Activated CD8-positive, alpha-beta T cell treated with anti-CD3 and anti-CD28 coated beads for 36 hours (primary cell): ENCODE results near the gene LRRC17. TPM values are rescaled to one million over a fixed set of nuclear protein-coding genes. Genes with fewer than 3 reads are reported as not detected.
"Not testable (repeated sequence)": the region's sequence is repeated elsewhere in the genome, so short reads cannot be mapped to it uniquely, and the experiment has no call there.

ENCODE experiments used
- ATAC-seq: fragments of 200-7000 bp; cut with Tn5 transposase; one replicate; pipeline ENCODE4 v1.10.0; 2021; ENCODE audit warnings: mild to moderate bottlenecking, moderate library complexity
- CTCF ChIA-PET: fragments of 350-600 bp; sonication (Branson Sonifier 250); formaldehyde crosslinking; loops from one replicate; lab custom pipeline; 2021; ENCODE audit warnings: antibody characterized with exemption; lab: Charles Lee
- POLR2A ChIA-PET: fragments of 350-600 bp; sonication (Branson Sonifier 250); formaldehyde crosslinking; loops from one replicate; lab custom pipeline; 2021; ENCODE audit warnings: antibody characterized with exemption; lab: Charles Lee
- DNase-seq: peaks from one replicate; pipeline ENCODE4 v3.0.0-alpha.2; 2020
- H3K27ac Mint-ChIP-seq: one replicate; pipeline ENCODE4 v1.8.0; 2021; ENCODE audit warnings: mild to moderate bottlenecking, mixed read lengths
- H3K27me3 Mint-ChIP-seq: one replicate; pipeline ENCODE4 v1.8.0; 2021; ENCODE audit warnings: mixed read lengths
- H3K36me3 Mint-ChIP-seq: one replicate; pipeline ENCODE4 v1.8.0; 2021; ENCODE audit warnings: low read depth, mixed read lengths
- H3K4me1 Mint-ChIP-seq: one replicate; pipeline ENCODE4 v1.8.0; 2021; ENCODE audit warnings: low read depth, mixed read lengths
- H3K4me3 Mint-ChIP-seq: one replicate; pipeline ENCODE4 v1.8.0; 2021; ENCODE audit warnings: mild to moderate bottlenecking, moderate library complexity, mixed read lengths
- H3K9me3 Mint-ChIP-seq: one replicate; pipeline ENCODE4 v1.8.0; 2021; ENCODE audit warnings: mixed read lengths
- CTCF ChIP-seq: fragments of 200-600 bp; IDR thresholded peaks from one replicate; pipeline ENCODE4 v1.8.0; 2022; ENCODE audit warnings: antibody characterized with exemption, mild to moderate bottlenecking
- intact Hi-C: fragments of 100-400 bp; cut with micrococcal nuclease; formaldehyde crosslinking; loops from one replicate; pipeline ENCODE4 v1.10.0; 2022
- total RNA-seq, 2 experiments: library from RNA; stranded (reverse); gene quantifications; one replicate each; pipeline ENCODE4 v1.2.3, GENCODE V29; 2021

The LRRC17 gene
- total RNA-seq, 2 experiments from 2014 or later, result not detected

DNA sequence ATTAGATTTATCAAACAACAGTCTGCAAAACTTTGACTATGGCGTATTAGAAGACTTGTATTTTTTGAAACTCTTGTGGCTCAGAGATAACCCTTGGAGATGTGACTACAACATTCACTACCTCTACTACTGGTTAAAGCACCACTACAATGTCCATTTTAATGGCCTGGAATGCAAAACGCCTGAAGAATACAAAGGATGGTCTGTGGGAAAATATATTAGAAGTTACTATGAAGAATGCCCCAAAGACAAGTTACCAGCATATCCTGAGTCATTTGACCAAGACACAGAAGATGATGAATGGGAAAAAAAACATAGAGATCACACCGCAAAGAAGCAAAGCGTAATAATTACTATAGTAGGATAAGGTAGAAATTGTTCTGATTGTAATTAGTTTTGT lies 31.4 kb downstream of the LRRC17 start:
- Mint-ChIP-seq H3K9me3 (no peaks in the 10 kb centered on the region), H3K27ac (no peak overlapping the region), H3K4me1 (no peaks in the 10 kb centered on the region), H3K36me3 (no peaks in the 10 kb centered on the region), H3K27me3 (no peaks in the 10 kb centered on the region), H3K4me3 (no peak overlapping the region)
- no peak for DNase-seq
- TF ChIP-seq CTCF, result no peak
- ChIA-PET CTCF (no interaction called here), POLR2A (no interaction called here)
- ATAC-seq, result no peak
- intact Hi-C loops, result no loop called here

GRCh38 chr7:102951839-102952238 lies 39.0 kb downstream of the LRRC17 start:
- CTCF ChIA-PET, result no interaction called here
- DNase-seq, result no peak
- TF ChIP-seq CTCF, result no peak
- peaks cover 28% of the 10 kb centered on the region for H3K9me3 Mint-ChIP-seq
- no peak for ATAC-seq
- intact Hi-C loops, result no loop called here
- no peak overlapping the region for H3K4me3 Mint-ChIP-seq
- H3K27me3 Mint-ChIP-seq, result no peaks in the 10 kb centered on the region
- POLR2A ChIA-PET, result no interaction called here
- H3K4me1 Mint-ChIP-seq, result no peaks in the 10 kb centered on the region
- no peak overlapping the region for H3K27ac Mint-ChIP-seq
- peaks cover 7% of the 10 kb centered on the region for H3K36me3 Mint-ChIP-seq

DNA sequence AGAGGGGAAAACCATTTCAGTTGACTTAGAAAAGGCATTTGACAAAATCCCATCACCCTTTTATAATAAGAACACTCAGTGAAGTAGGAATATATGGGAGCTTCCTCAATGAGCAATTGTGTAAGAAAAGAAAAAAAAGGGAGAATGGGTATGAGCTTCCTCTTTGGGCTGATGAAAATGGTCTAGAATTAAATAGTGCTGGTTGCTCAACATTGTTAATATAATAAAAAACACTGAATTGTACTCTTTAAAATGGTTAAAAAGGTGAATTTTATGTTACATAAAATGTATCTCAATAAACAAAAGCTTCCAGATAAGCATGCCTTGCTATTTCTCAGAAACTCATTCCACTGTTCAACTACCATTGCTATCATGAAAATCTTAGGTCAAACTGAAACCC lies 40.6 kb downstream of the LRRC17 start:
- DNase-seq (no peak), ATAC-seq (no peak)
- no peak for TF ChIP-seq CTCF
- Mint-ChIP-seq H3K4me1 (no peaks in the 10 kb centered on the region), H3K27ac (no peak overlapping the region), H3K36me3 (peaks cover 7% of the 10 kb centered on the region), H3K9me3 (peaks cover 28% of the 10 kb centered on the region), H3K27me3 (no peaks in the 10 kb centered on the region), H3K4me3 (no peak overlapping the region)
- intact Hi-C loops, result no loop called here
- ChIA-PET POLR2A (no interaction called here), CTCF (no interaction called here)

- DNase-seq, intact Hi-C loops, H3K4me3 Mint-ChIP-seq, H3K36me3 Mint-ChIP-seq, POLR2A ChIA-PET, ATAC-seq, H3K4me1 Mint-ChIP-seq, H3K27ac Mint-ChIP-seq, H3K27me3 Mint-ChIP-seq, CTCF ChIA-PET: not testable (repeated sequence)
- H3K9me3 Mint-ChIP-seq, result peaks cover 28% of the 10 kb centered on the region
Measured at GRCh38 chr7:102954359-102954758, 41.6 kb downstream of the LRRC17 start.

DNA sequence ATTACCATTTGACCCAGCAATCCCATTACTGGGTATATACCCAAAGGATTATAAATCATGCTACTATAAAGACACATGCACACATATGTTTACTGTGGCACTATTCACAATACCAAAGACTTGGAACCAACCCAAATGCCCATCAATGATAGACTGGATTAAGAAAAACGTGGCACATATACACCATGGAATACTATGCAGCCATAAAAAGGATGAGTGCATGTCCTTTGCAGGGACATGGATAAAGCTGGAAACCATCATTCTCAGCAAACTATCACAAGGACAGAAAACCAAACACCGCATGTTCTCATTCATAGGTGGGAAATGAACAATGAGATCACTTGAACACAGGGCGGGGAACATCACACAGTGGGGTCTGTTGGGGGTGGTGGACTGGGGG lies 45.2 kb downstream of the LRRC17 start:
- H3K27me3 Mint-ChIP-seq, intact Hi-C loops: not testable (repeated sequence)

GRCh38 chr7:102961993-102962392 lies 49.2 kb downstream of the LRRC17 start:
- H3K4me1 Mint-ChIP-seq, H3K9me3 Mint-ChIP-seq, H3K27ac Mint-ChIP-seq, CTCF ChIA-PET, POLR2A ChIA-PET, H3K36me3 Mint-ChIP-seq, H3K4me3 Mint-ChIP-seq, DNase-seq, ATAC-seq, H3K27me3 Mint-ChIP-seq, intact Hi-C loops: not testable (repeated sequence)

More for the DNA sequence above, 45.2 kb downstream of the LRRC17 start:
- H3K27ac Mint-ChIP-seq, DNase-seq, H3K36me3 Mint-ChIP-seq, ATAC-seq, POLR2A ChIA-PET, H3K4me1 Mint-ChIP-seq, H3K4me3 Mint-ChIP-seq, CTCF ChIA-PET: not testable (repeated sequence)
- H3K9me3 Mint-ChIP-seq, result peaks cover 28% of the 10 kb centered on the region

DNA sequence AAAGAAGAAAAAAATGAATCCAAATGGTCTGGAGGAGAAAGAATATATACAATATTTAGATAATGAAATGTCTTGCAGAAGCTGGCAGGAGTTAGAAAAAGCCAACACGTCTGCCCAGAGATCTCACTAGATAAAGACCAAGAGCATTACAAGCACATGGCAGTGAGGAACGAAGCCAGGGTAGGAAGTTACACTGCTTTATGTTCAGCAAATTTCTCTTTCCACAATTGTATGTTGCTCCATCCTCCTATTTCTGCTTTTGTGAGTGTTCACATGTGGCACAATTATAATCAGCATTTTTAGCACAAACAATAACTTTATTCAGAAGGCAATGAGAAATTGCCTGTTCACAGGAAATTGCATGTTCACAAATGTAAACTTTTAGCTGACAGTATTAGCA lies 53.7 kb downstream of the LRRC17 start:
- Mint-ChIP-seq H3K4me1 (no peaks in the 10 kb centered on the region), H3K9me3 (peaks cover 2% of the 10 kb centered on the region), H3K27ac (no peak overlapping the region), H3K36me3 (peaks cover 1% of the 10 kb centered on the region), H3K27me3 (no peaks in the 10 kb centered on the region), H3K4me3 (no peak overlapping the region)
- POLR2A ChIA-PET, result no interaction called here
- CTCF ChIA-PET, result no interaction called here
- DNase-seq, result no peak
- no peak for TF ChIP-seq CTCF
- ATAC-seq, result no peak
- intact Hi-C loops, result no loop called here
